ENCODE data around the gene ZHX3. TPM values are rescaled to one million over a fixed set of nuclear protein-coding genes. Genes with fewer than 3 reads are reported as not detected.

Gene ZHX3
- total RNA-seq, 1 donor = 4.3 TPM

DNA sequence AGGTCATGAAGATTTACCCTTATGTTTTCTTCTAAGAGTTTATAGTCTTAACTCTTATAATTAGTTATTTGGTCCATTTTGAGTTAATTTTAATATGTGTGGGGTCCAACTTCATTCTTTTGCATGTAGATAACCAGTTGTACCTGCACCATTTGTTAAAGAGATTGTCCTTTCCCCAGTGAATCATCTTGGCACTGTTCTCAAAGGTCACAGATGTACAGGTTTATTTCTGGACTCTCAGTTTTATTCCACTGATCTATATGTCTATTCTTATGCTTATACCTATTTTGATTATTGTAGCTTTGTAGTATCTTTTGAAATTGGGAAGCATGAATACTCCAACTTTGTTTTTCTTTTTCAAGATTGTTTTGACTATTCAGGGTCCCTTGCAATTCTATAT, 44.1 kb downstream of the ZHX3 start:
- no peaks in the 10 kb centered on the region for H3K9me3 ChIP-seq (ENCODE audit: low read depth, low read length)
- H3K27me3 ChIP-seq (ENCODE audit: insufficient read depth, low read length) = no peaks in the 10 kb centered on the region
- no peaks in the 10 kb centered on the region for H3K4me1 ChIP-seq (ENCODE audit: insufficient read depth, low read length)
- no peak overlapping the region for H3K4me3 ChIP-seq (ENCODE audit: low read length)

DNA sequence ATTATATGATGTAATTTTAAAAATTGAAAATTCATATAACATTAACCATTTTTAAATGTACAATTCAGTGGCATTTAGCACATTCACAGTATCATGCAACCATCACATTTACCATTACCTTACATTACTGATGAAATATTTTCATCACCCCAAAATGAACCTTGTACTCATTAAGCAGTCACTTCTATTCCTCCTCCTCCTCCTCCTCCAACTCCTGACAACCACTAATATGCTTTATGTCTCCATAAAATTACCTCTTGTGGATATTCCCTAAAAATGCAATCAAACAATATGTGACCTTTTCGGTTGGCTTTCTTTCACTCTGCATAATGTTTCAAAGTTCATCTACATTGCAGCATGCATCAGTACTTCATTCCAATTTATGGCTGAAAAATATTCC, 45.2 kb downstream of the ZHX3 start:
- Histone ChIP-seq H3K27me3 (ENCODE audit: insufficient read depth, low read length) (no peaks in the 10 kb centered on the region), H3K4me1 (ENCODE audit: insufficient read depth, low read length) (no peaks in the 10 kb centered on the region), H3K9me3 (ENCODE audit: low read depth, low read length) (no peaks in the 10 kb centered on the region), H3K4me3 (ENCODE audit: low read length) (no peak overlapping the region)

DNA sequence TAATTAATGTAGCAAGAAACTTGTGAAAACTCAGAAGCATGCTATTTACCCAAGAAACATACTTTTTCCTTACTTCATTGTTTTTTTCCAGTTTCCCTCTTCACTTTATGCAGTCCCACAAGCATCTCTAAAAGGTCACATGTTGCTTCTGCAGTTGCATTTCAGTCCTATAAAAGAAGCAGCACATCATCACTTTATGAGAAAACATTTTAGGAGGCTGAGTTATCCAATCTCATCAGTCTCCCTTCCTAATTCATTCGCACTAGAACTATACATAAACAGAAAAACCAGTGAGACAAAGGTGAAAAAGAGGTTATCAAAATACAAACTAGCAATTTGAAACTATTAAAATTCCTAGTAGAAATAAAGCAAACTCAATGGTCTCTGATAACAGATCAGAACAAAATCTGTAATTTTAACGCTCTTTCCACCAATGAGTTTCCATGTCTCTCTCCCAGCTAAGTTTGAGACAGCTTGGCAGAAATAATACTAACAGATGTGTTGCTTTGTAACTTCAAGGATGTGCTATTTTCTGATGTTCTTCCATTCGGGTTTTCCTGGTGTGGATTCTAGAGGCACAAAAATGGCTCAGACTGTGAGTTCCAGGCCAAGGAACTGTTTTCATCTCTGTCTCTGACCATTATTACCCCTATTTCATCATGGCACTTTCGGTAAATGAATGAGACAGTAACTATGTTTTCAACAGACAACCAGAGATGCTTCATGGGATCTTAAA, 48.4 kb downstream of the ZHX3 start:
- Histone ChIP-seq H3K4me3 (ENCODE audit: low read length) (no peak overlapping the region), H3K9me3 (ENCODE audit: low read depth, low read length) (no peaks in the 10 kb centered on the region), H3K27me3 (ENCODE audit: insufficient read depth, low read length) (no peaks in the 10 kb centered on the region), H3K4me1 (ENCODE audit: insufficient read depth, low read length) (no peaks in the 10 kb centered on the region)

DNA sequence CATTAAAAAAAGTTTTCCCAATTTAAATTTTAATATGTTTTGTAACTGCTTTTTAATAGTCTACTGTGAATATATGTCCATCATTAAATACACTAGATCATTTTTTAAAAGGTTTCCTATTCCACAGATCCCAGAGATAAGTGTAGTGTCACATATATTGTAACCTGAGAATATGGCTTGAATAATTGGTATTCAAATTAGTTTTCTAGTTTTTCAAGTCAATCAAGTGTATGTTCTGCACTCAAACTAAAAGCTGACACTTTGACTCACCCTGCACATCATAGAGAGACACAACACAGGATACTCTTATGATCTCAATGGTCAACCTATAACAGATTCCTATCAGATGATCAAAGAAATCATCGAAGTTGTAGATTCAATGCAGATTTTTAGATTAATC, 49.1 kb downstream of the ZHX3 start:
- H3K4me3 ChIP-seq (ENCODE audit: low read length) = no peak overlapping the region
- no peaks in the 10 kb centered on the region for H3K27me3 ChIP-seq (ENCODE audit: insufficient read depth, low read length)
- H3K4me1 ChIP-seq (ENCODE audit: insufficient read depth, low read length) = no peaks in the 10 kb centered on the region

DNA sequence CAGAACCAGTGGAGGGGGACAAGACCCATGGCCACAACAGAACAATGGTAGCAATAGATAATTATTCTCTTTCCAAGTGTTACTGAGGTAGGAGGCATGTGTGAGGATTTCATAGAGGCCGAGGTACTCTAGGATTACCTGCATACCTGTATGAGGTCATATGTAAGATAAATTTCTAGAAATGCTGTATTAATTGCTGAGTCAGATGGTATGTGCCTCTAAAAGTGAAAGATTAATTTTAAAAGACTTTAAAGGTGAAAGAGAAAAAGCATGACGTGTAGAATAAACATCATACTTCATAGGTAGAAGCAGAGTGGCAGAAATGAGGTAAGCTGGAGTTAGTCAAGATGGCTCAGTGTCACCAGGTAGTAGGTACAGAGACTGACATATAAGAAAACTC, 51.6 kb downstream of the ZHX3 start:
- H3K9me3 ChIP-seq (ENCODE audit: low read depth, low read length) = no peaks in the 10 kb centered on the region
- H3K27me3 ChIP-seq (ENCODE audit: insufficient read depth, low read length) = no peaks in the 10 kb centered on the region
- H3K4me3 ChIP-seq (ENCODE audit: low read length) = no peak overlapping the region
- no peaks in the 10 kb centered on the region for H3K4me1 ChIP-seq (ENCODE audit: insufficient read depth, low read length)

More for the DNA sequence above, 49.1 kb downstream of the ZHX3 start:
- no peaks in the 10 kb centered on the region for H3K9me3 ChIP-seq (ENCODE audit: low read depth, low read length)

DNA sequence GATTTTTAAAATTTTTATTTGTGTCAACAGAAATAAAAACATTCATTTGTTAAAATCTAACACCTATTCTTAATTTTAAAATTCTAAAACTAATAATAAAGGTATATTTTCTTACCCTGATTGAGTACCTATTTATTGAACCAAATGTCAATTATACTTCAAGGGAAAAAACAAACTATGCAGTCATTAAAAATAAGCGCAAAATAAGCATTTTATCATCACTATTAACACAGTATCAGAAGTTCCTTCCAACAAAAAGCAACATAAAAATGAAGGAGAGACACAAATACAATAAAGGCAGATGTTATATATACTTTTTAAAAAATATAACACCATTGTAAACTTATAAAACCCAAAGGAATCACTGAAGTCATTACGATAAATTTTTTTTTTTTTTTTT, 52.7 kb downstream of the ZHX3 start:
- H3K27me3 ChIP-seq (ENCODE audit: insufficient read depth, low read length) = no peaks in the 10 kb centered on the region
- no peak overlapping the region for H3K4me3 ChIP-seq (ENCODE audit: low read length)
- H3K9me3 ChIP-seq (ENCODE audit: low read depth, low read length) = no peaks in the 10 kb centered on the region
- H3K4me1 ChIP-seq (ENCODE audit: insufficient read depth, low read length) = no peaks in the 10 kb centered on the region

DNA sequence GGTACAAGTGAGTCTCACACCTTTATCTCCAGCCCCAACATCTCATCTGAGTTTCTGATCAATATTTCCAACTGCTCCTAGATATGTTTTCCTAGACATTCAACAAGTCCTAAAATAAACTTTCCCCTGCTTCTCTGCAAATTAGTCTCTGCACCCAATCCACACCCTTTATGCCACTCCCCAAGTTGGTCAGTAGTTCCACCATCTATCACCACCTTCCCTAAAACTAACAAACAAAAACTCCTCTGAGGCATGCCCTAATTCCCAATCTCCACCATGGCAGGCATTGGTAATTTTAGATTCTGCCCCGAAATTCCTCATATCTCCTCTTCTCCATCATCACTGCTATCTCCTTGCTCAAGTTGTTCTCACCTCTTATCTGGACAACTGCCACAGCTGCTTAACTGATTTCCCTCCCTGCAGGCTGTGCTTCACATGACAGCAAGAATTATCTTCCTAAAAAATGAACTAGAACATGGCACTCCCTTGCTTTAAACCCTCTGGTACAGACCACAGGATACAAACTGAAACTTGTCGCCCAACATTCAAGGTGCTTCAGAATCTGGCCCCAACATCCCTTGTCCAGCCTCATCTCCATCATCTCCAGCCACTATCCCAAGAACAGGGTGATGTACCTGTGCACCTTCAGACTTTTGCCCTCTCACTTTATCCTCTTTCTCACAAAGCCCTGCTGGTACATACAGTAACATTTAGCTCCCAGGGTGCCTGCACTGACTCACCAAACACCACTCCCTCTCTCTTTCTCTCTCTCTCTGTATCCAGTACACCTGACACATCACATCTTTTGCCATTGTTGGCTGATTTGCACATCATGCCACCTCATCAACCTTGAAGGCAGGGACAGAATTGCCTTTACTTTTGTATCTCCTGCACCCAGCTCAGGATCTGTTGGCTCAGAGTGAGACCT, 55.5 kb downstream of the ZHX3 start:
- H3K27me3 ChIP-seq (ENCODE audit: insufficient read depth, low read length) = no peaks in the 10 kb centered on the region
- no peaks in the 10 kb centered on the region for H3K9me3 ChIP-seq (ENCODE audit: low read depth, low read length)
- no peaks in the 10 kb centered on the region for H3K4me1 ChIP-seq (ENCODE audit: insufficient read depth, low read length)
- no peak overlapping the region for H3K4me3 ChIP-seq (ENCODE audit: low read length)

DNA sequence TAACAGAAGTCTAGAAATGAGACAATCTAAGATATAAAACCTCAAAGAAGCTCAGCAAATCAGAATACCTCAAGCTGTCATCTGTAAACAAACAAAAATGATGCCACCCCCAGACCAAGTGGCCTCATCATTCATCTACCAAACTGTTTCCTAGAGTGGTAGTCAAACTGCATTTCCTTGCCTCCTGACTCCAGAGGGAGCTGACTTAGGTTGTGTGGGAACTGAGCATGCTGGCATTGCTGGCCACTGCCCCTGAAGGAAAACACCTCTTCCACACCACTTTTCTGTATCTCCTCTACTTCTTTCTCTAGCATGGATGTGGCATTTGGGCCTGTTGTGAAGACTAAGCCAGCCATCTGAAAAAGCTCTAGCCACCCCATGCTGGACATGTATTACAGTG, 56.3 kb downstream of the ZHX3 start:
- Histone ChIP-seq H3K4me3 (ENCODE audit: low read length) (no peak overlapping the region), H3K4me1 (ENCODE audit: insufficient read depth, low read length) (no peaks in the 10 kb centered on the region), H3K9me3 (ENCODE audit: low read depth, low read length) (no peaks in the 10 kb centered on the region), H3K27me3 (ENCODE audit: insufficient read depth, low read length) (no peaks in the 10 kb centered on the region)

DNA sequence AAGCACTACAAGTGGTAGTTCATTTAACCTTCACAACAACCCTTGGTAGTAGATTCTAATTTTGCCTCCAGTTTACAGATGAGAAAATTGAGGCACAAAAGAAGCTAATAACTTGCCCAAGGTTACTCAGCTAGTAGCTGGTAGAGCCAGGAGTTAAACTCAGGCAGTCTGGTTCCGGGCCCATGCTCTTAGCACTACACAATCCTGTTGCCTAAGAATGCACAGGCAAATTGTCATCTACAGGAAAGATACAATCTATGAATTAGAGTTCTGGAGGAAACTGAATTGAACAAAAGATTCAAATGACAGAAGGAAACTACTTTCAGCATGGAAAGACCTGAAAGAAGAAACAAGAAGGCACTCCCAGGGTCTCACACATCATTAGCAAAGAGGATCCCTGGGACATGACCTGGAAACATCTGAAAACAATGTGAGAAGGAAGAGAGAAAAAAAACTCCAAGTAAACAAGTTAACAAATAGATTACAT, 56.8 kb downstream of the ZHX3 start:
- Histone ChIP-seq H3K9me3 (ENCODE audit: low read depth, low read length) (no peaks in the 10 kb centered on the region), H3K27me3 (ENCODE audit: insufficient read depth, low read length) (no peaks in the 10 kb centered on the region), H3K4me3 (ENCODE audit: low read length) (no peak overlapping the region), H3K4me1 (ENCODE audit: insufficient read depth, low read length) (no peaks in the 10 kb centered on the region)

DNA sequence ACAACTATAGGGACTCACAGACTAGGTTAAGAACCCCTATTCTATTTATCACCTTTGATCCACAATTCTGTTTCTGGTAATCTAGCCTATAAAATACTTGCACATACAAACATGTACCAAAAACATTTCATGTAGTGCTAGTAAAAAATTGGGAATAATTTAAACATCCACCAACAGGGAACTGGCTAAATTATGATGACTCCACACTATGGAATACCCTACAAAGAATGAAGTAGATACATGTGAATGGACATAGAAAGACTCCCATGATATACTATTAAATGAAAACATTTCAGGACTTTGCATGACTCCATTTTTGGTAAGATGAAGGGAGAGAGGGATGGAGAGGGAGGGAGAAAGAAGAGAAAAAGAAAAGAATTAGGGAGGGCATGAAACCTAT, 58.2 kb downstream of the ZHX3 start:
- Histone ChIP-seq H3K4me1 (ENCODE audit: insufficient read depth, low read length) (no peaks in the 10 kb centered on the region), H3K9me3 (ENCODE audit: low read depth, low read length) (no peaks in the 10 kb centered on the region), H3K4me3 (ENCODE audit: low read length) (no peak overlapping the region), H3K27me3 (ENCODE audit: insufficient read depth, low read length) (no peaks in the 10 kb centered on the region)

DNA sequence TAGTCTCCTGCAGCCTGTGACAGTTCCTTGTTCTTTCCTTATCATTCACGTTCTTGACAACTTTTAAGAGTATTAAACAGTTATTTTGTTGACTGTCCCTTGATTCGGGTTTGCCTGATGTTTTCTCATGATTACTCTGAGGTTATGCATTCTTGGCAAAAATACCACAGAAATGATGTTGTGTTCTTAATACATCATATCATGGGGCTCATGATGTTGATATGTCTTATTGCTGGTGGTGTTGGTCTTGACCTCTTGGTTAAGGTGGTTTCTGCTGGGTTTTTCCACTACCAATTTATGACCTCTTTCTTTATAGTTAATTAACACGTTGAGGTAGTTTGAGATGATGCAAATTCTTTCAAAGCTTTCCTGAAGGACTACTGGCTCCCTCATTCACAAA, 59.1 kb downstream of the ZHX3 start:
- Histone ChIP-seq H3K9me3 (ENCODE audit: low read depth, low read length) (no peaks in the 10 kb centered on the region), H3K27me3 (ENCODE audit: insufficient read depth, low read length) (no peaks in the 10 kb centered on the region), H3K4me1 (ENCODE audit: insufficient read depth, low read length) (no peaks in the 10 kb centered on the region), H3K4me3 (ENCODE audit: low read length) (no peak overlapping the region)

DNA sequence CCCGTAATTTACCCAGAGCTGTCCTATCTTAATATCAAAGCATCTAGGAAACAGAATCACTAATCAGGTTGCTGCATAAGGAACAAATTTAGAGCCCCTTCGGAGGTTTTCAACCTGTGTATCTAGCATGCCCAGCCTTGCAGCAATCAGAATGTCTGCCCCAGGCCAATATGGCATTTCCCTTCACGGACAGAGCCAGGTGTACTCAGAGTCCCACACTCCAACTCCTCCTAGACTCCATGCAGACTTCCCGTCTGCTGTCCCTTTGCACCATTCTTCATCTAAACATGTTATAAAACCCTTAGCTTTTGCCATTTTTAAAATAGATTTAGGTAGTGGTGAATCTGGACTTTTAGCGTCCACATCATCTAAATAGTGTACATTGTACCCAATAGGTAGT, 61.0 kb downstream of the ZHX3 start:
- Histone ChIP-seq H3K4me3 (ENCODE audit: low read length) (no peak overlapping the region), H3K4me1 (ENCODE audit: insufficient read depth, low read length) (no peaks in the 10 kb centered on the region), H3K9me3 (ENCODE audit: low read depth, low read length) (no peaks in the 10 kb centered on the region), H3K27me3 (ENCODE audit: insufficient read depth, low read length) (no peaks in the 10 kb centered on the region)

DNA sequence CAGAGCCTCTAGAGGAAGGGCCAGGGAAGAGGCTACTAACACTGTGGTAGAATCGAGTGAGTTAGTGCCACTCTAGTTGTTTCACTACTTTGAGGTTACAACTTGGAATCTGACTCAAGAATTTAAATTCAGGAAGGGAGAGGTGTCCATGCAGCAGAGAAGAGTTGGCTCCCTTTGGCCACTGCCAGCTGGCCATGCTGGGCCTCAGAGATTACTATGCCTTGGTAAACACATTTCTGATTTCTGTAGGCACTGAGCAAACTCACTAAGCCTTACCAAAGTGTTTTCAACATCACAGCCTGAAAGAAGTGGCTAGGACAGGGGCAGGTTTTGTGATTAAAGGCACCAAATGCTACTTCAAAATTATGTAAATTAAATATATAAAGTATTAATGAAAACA, 61.9 kb downstream of the ZHX3 start:
- Histone ChIP-seq H3K9me3 (ENCODE audit: low read depth, low read length) (no peaks in the 10 kb centered on the region), H3K27me3 (ENCODE audit: insufficient read depth, low read length) (no peaks in the 10 kb centered on the region), H3K4me3 (ENCODE audit: low read length) (no peak overlapping the region), H3K4me1 (ENCODE audit: insufficient read depth, low read length) (peaks cover 6% of the 10 kb centered on the region)

DNA sequence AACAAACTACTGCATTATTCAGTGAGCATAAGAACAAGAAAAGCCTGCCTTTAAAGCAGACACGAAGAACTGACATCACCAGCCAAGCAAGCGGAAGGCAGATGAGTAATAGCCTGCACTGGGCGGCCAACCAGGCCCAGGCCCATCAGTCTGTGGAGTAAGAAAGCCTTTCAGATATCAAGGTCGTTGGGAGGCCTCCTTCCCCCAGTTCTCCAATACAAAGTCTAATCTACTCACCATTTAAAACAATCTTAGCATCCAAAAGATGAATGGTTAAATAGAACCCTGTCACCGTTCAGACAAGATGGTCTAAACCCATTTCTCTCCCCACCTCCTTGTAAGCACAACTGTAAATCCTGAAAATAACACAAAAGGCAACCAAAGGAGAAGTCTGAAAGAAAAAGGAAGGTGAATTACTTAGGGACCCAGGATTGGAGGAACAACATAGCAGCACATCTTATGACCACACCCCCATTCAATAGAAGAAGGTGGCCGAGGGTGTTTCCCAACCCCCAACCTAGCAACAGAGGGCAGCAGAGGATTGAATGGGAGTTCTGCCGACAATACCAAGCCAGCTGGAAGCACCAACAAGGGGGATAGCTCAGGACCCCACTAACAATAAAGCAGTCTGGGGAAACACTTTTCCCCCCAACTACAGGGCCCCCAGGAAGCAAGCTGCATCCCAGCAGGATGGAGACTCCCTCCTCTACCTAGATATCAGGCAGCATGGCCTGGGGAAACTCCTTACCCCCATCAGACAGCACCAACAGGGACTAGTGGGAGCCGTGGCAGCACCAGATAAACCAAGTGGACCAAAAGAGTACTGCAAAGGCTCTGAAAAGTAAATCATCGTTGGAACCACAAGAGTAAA, 67.9 kb downstream of the ZHX3 start:
- Histone ChIP-seq H3K9me3 (ENCODE audit: low read depth, low read length) (no peaks in the 10 kb centered on the region), H3K27me3 (ENCODE audit: insufficient read depth, low read length) (no peaks in the 10 kb centered on the region), H3K4me1 (ENCODE audit: insufficient read depth, low read length) (peaks cover 17% of the 10 kb centered on the region), H3K4me3 (ENCODE audit: low read length) (no peak overlapping the region)
